ENCODE results near the gene SEPHS2.

Gene SEPHS2

DNA sequence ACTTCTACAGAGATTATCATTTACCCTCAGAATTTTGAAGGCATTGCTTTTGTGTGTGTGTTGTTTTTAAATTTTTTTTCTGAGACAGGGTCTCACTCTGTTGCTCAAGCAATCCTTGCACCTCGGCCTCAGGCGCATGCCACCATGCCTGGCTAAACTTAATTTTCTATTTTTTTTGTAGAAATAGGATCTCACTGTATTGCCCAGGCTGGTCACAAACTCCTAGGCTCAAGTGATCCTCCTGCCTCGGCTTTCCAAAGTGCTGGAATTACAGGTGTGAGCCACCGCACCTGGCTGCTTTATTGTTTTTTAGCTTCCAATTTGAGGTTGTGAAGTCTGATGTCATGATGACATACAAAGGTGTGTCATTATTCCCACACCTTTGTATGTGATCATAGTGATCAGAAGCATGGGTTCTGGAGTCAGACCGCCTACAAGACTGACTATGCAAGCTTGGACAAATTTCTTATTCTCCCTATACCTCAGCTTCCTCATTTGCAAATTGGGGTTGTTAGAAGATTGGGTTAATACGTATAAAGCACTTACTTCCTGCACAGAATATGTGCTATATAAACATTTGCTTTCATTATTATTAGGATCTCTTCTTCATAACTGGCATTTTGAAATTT is 5.8 kb downstream of the SEPHS2 start:
- ChIA-PET CTCF (interaction anchor here (0.6 to 2.2 kb wide), 3 partner anchors 10 to 68 kb away, joined by 3 to 27 read pairs (median 4); partner anchors contain the start of gene DCTPP1), POLR2A (no interaction called here)
- peaks cover 3% of the 10 kb centered on the region; the same call in 1 of the 2 replicates for H3K4me1 ChIP-seq (ENCODE audit: control insufficient read depth, insufficient read depth, low read length)
- H3K36me3 ChIP-seq (ENCODE audit: control insufficient read depth in 2 of 2, insufficient read depth in 1 of 2, low read length in 2 of 2), result peaks cover 0 to 20% of the 10 kb centered on the region in 2 experiments; a peak in 2 of 3 replicates
- TF ChIP-seq PRDM1 (tag by site-specific recombination; IDR thresholded peaks at IDR 0.05), result no peak
- no peak for TF ChIP-seq ZBTB17 (tag by site-specific recombination; IDR thresholded peaks at IDR 0.05)
- no peak for TF ChIP-seq MEIS1 (CRISPR knock-in tag; IDR thresholded peaks at IDR 0.05; ENCODE audit: borderline replicate concordance)
- TF ChIP-seq ZNF121 (tag by site-specific recombination; IDR thresholded peaks at IDR 0.05), result peak; percentile 61; the same call in 1 of the 2 replicates
- TF ChIP-seq ZNF792 (tag by site-specific recombination; IDR thresholded peaks at IDR 0.05), result no peak
- no peak for TF ChIP-seq FEZF1 (tag by site-specific recombination; IDR thresholded peaks at IDR 0.05)
- TF ChIP-seq ZNF707 (tag by site-specific recombination; IDR thresholded peaks at IDR 0.05), result no peak
- no peak for TF ChIP-seq SETDB1 (IDR thresholded peaks at IDR 0.05; ENCODE audit: insufficient read length, low read length)
- no peak for TF ChIP-seq ZNF544 (tag by site-specific recombination; IDR thresholded peaks at IDR 0.05)
- no peak overlapping the region for H3K4me3 ChIP-seq (ENCODE audit: low read depth, low read length)
- H3K27ac ChIP-seq (ENCODE audit: extremely low read depth, low read depth, low read length), result no peak overlapping the region
- no peaks in the 10 kb centered on the region for H3K9me3 ChIP-seq (ENCODE audit: control insufficient read depth, insufficient read depth, low read depth, low read length)

DNA sequence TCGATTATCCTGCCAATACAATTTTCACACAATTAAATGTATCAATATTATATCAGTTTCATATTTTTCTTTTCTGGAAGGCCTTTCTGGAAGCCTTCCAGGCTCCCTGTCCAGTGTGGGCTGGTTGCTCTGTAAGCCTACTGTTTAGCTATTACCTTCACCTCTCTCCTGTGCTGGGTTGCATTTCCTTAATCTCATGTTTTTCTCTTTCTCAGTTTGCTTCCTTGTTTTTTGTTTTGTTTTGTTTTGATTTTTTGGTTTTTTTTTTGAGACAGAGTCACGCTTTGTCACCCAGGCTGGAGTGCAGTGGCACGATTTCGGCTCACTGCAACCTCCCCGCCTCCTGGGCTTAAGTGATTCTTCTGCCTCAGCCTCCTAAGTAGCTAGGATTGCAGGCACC is 6.8 kb downstream of the SEPHS2 start:
- peaks cover 3% of the 10 kb centered on the region; the same call in 1 of the 2 replicates for H3K4me1 ChIP-seq (ENCODE audit: control insufficient read depth, insufficient read depth, low read length)
- H3K27ac ChIP-seq (ENCODE audit: extremely low read depth, low read depth, low read length), result no peak overlapping the region
- no peak for TF ChIP-seq ZBTB1 (tag by site-specific recombination; IDR thresholded peaks at IDR 0.05)
- TF ChIP-seq HOXA7 (CRISPR knock-in tag; IDR thresholded peaks at IDR 0.05; ENCODE audit: borderline replicate concordance), result no peak
- TF ChIP-seq ZBTB8A (tag by site-specific recombination; IDR thresholded peaks at IDR 0.05), result no peak
- TF ChIP-seq ZXDB (tag by site-specific recombination; IDR thresholded peaks at IDR 0.05), result no peak
- TF ChIP-seq YY1 (tag by site-specific recombination; IDR thresholded peaks at IDR 0.05), result no peak
- TF ChIP-seq ZNF19 (tag by site-specific recombination; IDR thresholded peaks at IDR 0.05; ENCODE audit: low read depth), result no peak
- TF ChIP-seq ZIC2 (tag by site-specific recombination; IDR thresholded peaks at IDR 0.05), result no peak
- no peak for TF ChIP-seq ZNF157 (tag by site-specific recombination; IDR thresholded peaks at IDR 0.05)
- TF ChIP-seq ZNF302 (tag by site-specific recombination; IDR thresholded peaks at IDR 0.05; ENCODE audit: low read depth), result no peak
- TF ChIP-seq ELK4 (IDR thresholded peaks at IDR 0.05; ENCODE audit: borderline replicate concordance, low read depth, low read length), result no peak
- TF ChIP-seq, protein P1, sequence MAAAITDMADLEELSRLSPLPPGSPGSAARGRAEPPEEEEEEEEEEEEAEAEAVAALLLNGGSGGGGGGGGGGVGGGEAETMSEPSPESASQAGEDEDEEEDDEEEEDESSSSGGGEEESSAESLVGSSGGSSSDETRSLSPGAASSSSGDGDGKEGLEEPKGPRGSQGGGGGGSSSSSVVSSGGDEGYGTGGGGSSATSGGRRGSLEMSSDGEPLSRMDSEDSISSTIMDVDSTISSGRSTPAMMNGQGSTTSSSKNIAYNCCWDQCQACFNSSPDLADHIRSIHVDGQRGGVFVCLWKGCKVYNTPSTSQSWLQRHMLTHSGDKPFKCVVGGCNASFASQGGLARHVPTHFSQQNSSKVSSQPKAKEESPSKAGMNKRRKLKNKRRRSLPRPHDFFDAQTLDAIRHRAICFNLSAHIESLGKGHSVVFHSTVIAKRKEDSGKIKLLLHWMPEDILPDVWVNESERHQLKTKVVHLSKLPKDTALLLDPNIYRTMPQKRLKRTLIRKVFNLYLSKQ (tag by site-specific recombination; IDR thresholded peaks at IDR 0.05; ENCODE audit: borderline replicate concordance), result no peak
- TF ChIP-seq ZNF624 (tag by site-specific recombination; IDR thresholded peaks at IDR 0.05), result no peak
- no peak for TF ChIP-seq ZNF155 (tag by site-specific recombination; IDR thresholded peaks at IDR 0.05)
- peaks cover 0 to 10% of the 10 kb centered on the region in 2 experiments; a peak in 2 of 3 replicates for H3K36me3 ChIP-seq (ENCODE audit: control insufficient read depth in 2 of 2, insufficient read depth in 1 of 2, low read length in 2 of 2)
- no peaks in the 10 kb centered on the region for H3K9me3 ChIP-seq (ENCODE audit: control insufficient read depth, insufficient read depth, low read depth, low read length)
- CTCF ChIA-PET, result interaction anchor here (0.6 to 2.2 kb wide), 6 partner anchors 9 to 177 kb away, joined by 3 to 27 read pairs (median 4); partner anchors contain the start of genes DCTPP1 and ZNF48
- POLR2A ChIA-PET, result no interaction called here
- no peak overlapping the region for H3K4me3 ChIP-seq (ENCODE audit: low read depth, low read length)

All from HEK293 (cell line).